ENCODE data around the gene CTU1.

DNA sequence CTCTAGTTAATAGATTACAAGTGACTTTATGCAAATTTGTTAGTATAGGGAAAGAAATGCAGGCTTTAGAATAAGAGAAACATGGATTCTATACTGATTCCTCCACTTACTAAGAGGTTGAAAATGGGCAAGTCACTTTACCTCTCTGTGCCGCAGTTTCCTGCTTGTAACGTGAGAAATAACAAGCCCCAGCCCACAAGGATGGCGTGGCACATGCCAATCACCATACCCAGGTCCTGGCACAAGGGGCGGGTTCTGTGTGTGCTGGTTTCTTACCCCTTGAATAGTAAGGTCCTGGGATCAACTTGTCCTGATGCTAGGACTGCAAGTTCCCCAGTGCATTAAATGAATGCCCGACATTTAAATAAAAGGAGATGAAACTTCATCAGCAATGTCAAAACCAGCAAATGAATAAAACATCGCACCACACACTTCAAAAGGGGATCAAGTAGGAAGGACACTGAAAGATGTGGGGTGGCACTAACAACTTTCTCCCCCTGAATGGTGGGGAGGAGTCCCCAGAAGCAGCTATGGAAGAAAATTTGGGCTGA lies 8.6 kb upstream of the CTU1 start:
- TF ChIP-seq IRF2 (CRISPR knock-in tag; IDR thresholded peaks at IDR 0.05; ENCODE audit: borderline replicate concordance, low read depth) (no peak), NR1H2 (CRISPR knock-in tag; IDR thresholded peaks at IDR 0.05) (no peak), GTF2I (CRISPR knock-in tag; conservative IDR thresholded peaks at IDR 0.05) (no peak)
- TF ChIP-seq, protein P1, sequence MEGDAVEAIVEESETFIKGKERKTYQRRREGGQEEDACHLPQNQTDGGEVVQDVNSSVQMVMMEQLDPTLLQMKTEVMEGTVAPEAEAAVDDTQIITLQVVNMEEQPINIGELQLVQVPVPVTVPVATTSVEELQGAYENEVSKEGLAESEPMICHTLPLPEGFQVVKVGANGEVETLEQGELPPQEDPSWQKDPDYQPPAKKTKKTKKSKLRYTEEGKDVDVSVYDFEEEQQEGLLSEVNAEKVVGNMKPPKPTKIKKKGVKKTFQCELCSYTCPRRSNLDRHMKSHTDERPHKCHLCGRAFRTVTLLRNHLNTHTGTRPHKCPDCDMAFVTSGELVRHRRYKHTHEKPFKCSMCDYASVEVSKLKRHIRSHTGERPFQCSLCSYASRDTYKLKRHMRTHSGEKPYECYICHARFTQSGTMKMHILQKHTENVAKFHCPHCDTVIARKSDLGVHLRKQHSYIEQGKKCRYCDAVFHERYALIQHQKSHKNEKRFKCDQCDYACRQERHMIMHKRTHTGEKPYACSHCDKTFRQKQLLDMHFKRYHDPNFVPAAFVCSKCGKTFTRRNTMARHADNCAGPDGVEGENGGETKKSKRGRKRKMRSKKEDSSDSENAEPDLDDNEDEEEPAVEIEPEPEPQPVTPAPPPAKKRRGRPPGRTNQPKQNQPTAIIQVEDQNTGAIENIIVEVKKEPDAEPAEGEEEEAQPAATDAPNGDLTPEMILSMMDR (IDR thresholded peaks at IDR 0.05): no peak

Data from WTC11 (cell line).